KOPT-K1 (cell line): Measurements from ENCODE around the gene MTHFD1L.
"Not testable (repeated sequence)": the region's sequence is repeated elsewhere in the genome, so short reads cannot be mapped to it uniquely, and the experiment has no call there.

Experiments used
- H3K27ac ChIP-seq: fragments of 200-600 bp; sonication (generic); 2 replicates; pipeline ENCODE4 v1.5.1; 2016; ENCODE audit warnings: antibody characterized with exemption, mild to moderate bottlenecking, low read depth, low read length; ENCODE audit not compliant: poor library complexity, severe bottlenecking
- H3K36me3 ChIP-seq: fragments of 200-600 bp; sonication (generic); 2 replicates; pipeline ENCODE4 v1.5.1; 2017; ENCODE audit warnings: antibody characterized with exemption, mild to moderate bottlenecking, low read length, moderate library complexity; ENCODE audit not compliant: insufficient read depth
- H3K9me3 ChIP-seq: fragments of 200-600 bp; sonication (generic); 2 replicates; pipeline ENCODE4 v1.5.1; 2017; ENCODE audit warnings: antibody characterized with exemption, low read length, mild to moderate bottlenecking; ENCODE audit not compliant: insufficient read depth, poor library complexity, severe bottlenecking

MTHFD1L gene

GRCh38 chr6:151103266-151103665 lies 237.8 kb downstream of the MTHFD1L start:
- Histone ChIP-seq H3K36me3 (peaks cover 29% of the 10 kb centered on the region), H3K9me3 (no peaks in the 10 kb centered on the region), H3K27ac (no peak overlapping the region)

GRCh38 chr6:151107897-151108427 lies 242.5 kb downstream of the MTHFD1L start:
- no peaks in the 10 kb centered on the region for H3K9me3 ChIP-seq

GRCh38 chr6:151108548-151108947 lies 243.0 kb downstream of the MTHFD1L start:
- H3K36me3 ChIP-seq = peaks cover 4% of the 10 kb centered on the region
- H3K9me3 ChIP-seq = no peaks in the 10 kb centered on the region
- no peak overlapping the region for H3K27ac ChIP-seq

More at GRCh38 chr6:151107897-151108427, 242.5 kb downstream of the MTHFD1L start:
- no peak overlapping the region for H3K27ac ChIP-seq
- peaks cover 9% of the 10 kb centered on the region for H3K36me3 ChIP-seq

- no peak overlapping the region for H3K27ac ChIP-seq
Measured at GRCh38 chr6:151109361-151109760, 243.9 kb downstream of the MTHFD1L start.

GRCh38 chr6:151109869-151110575 lies 244.5 kb downstream of the MTHFD1L start:
- Histone ChIP-seq H3K9me3 (no peaks in the 10 kb centered on the region), H3K36me3 (no peaks in the 10 kb centered on the region), H3K27ac (no peak overlapping the region)

More at GRCh38 chr6:151109361-151109760, 243.9 kb downstream of the MTHFD1L start:
- Histone ChIP-seq H3K36me3 (no peaks in the 10 kb centered on the region; the same call in 1 of the 2 replicates), H3K9me3 (no peaks in the 10 kb centered on the region)

- Histone ChIP-seq H3K27ac (no peak overlapping the region), H3K36me3 (no peaks in the 10 kb centered on the region), H3K9me3 (no peaks in the 10 kb centered on the region)
Measured at GRCh38 chr6:151110576-151110905, 245.0 kb downstream of the MTHFD1L start.

GRCh38 chr6:151111670-151112069 lies 246.2 kb downstream of the MTHFD1L start:
- Histone ChIP-seq H3K27ac (no peak overlapping the region), H3K9me3 (no peaks in the 10 kb centered on the region), H3K36me3 (no peaks in the 10 kb centered on the region)

GRCh38 chr6:151112130-151112529 lies 246.6 kb downstream of the MTHFD1L start:
- Histone ChIP-seq H3K9me3 (no peaks in the 10 kb centered on the region), H3K36me3 (no peaks in the 10 kb centered on the region), H3K27ac (no peak overlapping the region)

GRCh38 chr6:151112884-151113283 lies 247.4 kb downstream of the MTHFD1L start:
- not testable (repeated sequence) for H3K36me3 ChIP-seq, H3K27ac ChIP-seq, H3K9me3 ChIP-seq

- H3K36me3 ChIP-seq = no peaks in the 10 kb centered on the region
- H3K9me3 ChIP-seq = no peaks in the 10 kb centered on the region
- H3K27ac ChIP-seq = no peak overlapping the region
Measured at GRCh38 chr6:151113641-151114040, 248.1 kb downstream of the MTHFD1L start.

- no peaks in the 10 kb centered on the region for H3K36me3 ChIP-seq
- no peak overlapping the region for H3K27ac ChIP-seq
- no peaks in the 10 kb centered on the region for H3K9me3 ChIP-seq
Measured at GRCh38 chr6:151118461-151119123, 253.1 kb downstream of the MTHFD1L start.

GRCh38 chr6:151119823-151120524 lies 254.5 kb downstream of the MTHFD1L start:
- Histone ChIP-seq H3K9me3 (no peaks in the 10 kb centered on the region), H3K36me3 (no peaks in the 10 kb centered on the region), H3K27ac (no peak overlapping the region)

- Histone ChIP-seq H3K9me3 (no peaks in the 10 kb centered on the region), H3K27ac (no peak overlapping the region), H3K36me3 (no peaks in the 10 kb centered on the region)
Measured at GRCh38 chr6:151121900-151122299, 256.4 kb downstream of the MTHFD1L start.

GRCh38 chr6:151123641-151124040 lies 258.1 kb downstream of the MTHFD1L start:
- H3K36me3 ChIP-seq, H3K27ac ChIP-seq, H3K9me3 ChIP-seq: not testable (repeated sequence)

GRCh38 chr6:151125242-151125641 lies 259.7 kb downstream of the MTHFD1L start:
- H3K36me3 ChIP-seq, H3K27ac ChIP-seq, H3K9me3 ChIP-seq: not testable (repeated sequence)
